ENCODE data around the gene NEK9. TPM values are rescaled to one million over a fixed set of nuclear protein-coding genes. Genes with fewer than 3 reads are reported as not detected.
"Not testable (repeated sequence)": the region's sequence is repeated elsewhere in the genome, so short reads cannot be mapped to it uniquely, and the experiment has no call there.

NEK9 gene
- total RNA-seq, 2 donors from 2014 or later = 49.5 to 57.3 TPM

GRCh38 chr14:75128596-75128990, 1.7 kb upstream of the NEK9 start:
- Histone ChIP-seq H3K9ac (ENCODE audit: low read depth in 2 of 2, low read length in 2 of 2) (peak overlapping the region in 1 of 2 donors; percentile 68), H3K9me3 (no peaks in the 10 kb centered on the region), H3K36me3 (no peaks in the 10 kb centered on the region), H3K4me1 (no peaks in the 10 kb centered on the region), H3K27ac (no peak overlapping the region), H3K4me3 (no peak overlapping the region), H3K27me3 (no peaks in the 10 kb centered on the region)
- DNase-seq = no peak
- intact Hi-C loops (cut with DNase I) = no loop called here
- no peak for TF ChIP-seq CTCF (IDR thresholded peaks at IDR 0.05)

- Histone ChIP-seq H3K27me3 (no peaks in the 10 kb centered on the region), H3K36me3 (no peaks in the 10 kb centered on the region), H3K4me1 (no peaks in the 10 kb centered on the region), H3K9ac (ENCODE audit: low read depth in 2 of 2, low read length in 2 of 2) (peak overlapping the region; percentile 68 to 99), H3K4me3 (peak overlapping the region; percentile 87), H3K27ac (peak overlapping the region; percentile 94), H3K9me3 (no peaks in the 10 kb centered on the region)
- intact Hi-C loops (cut with DNase I) = no loop called here
- TF ChIP-seq CTCF (IDR thresholded peaks at IDR 0.05) = no peak
- no peak for DNase-seq
Observed at GRCh38 chr14:75127903-75128595, 1.2 kb upstream of the NEK9 start.

GRCh38 chr14:75127474-75127820, 599 bp upstream of the NEK9 start:
- H3K4me3 ChIP-seq = peak overlapping the region; percentile 87
- DNase-seq = peak; percentile 61
- H3K27me3 ChIP-seq; H3K36me3 ChIP-seq; H3K4me1 ChIP-seq; intact Hi-C loops (cut with DNase I); H3K9me3 ChIP-seq: not testable (repeated sequence)
- H3K9ac ChIP-seq (ENCODE audit: low read depth in 2 of 2, low read length in 2 of 2) = peak overlapping the region; percentile 94 to 99
- peak overlapping the region; percentile 94 for H3K27ac ChIP-seq

GRCh38 chr14:75126121-75126544, 715 bp downstream of the NEK9 start:
- Histone ChIP-seq H3K4me3 (peak overlapping the region; percentile 87), H3K4me1 (no peaks in the 10 kb centered on the region), H3K9ac (ENCODE audit: low read depth in 2 of 2, low read length in 2 of 2) (peak overlapping the region; percentile 94 to 99), H3K36me3 (no peaks in the 10 kb centered on the region), H3K27me3 (no peaks in the 10 kb centered on the region), H3K27ac (peak overlapping the region; percentile 94), H3K9me3 (no peaks in the 10 kb centered on the region)
- intact Hi-C loops (cut with DNase I) = no loop called here
- DNase-seq = no peak
- TF ChIP-seq CTCF (IDR thresholded peaks at IDR 0.05) = no peak

GRCh38 chr14:75125617-75126016, 1.2 kb downstream of the NEK9 start:
- Histone ChIP-seq H3K9ac (ENCODE audit: low read depth in 2 of 2, low read length in 2 of 2) (peak overlapping the region in 1 of 2 donors; percentile 94), H3K4me1 (no peaks in the 10 kb centered on the region), H3K36me3 (no peaks in the 10 kb centered on the region), H3K4me3 (no peak overlapping the region), H3K9me3 (no peaks in the 10 kb centered on the region), H3K27me3 (no peaks in the 10 kb centered on the region), H3K27ac (no peak overlapping the region)
- intact Hi-C loops (cut with DNase I) = no loop called here
- DNase-seq = no peak
- TF ChIP-seq CTCF (IDR thresholded peaks at IDR 0.05) = no peak

- Histone ChIP-seq H3K9ac (ENCODE audit: low read depth in 2 of 2, low read length in 2 of 2) (no peak overlapping the region), H3K4me1 (no peaks in the 10 kb centered on the region), H3K27me3 (no peaks in the 10 kb centered on the region), H3K36me3 (peaks cover 4% of the 10 kb centered on the region), H3K4me3 (no peak overlapping the region), H3K9me3 (no peaks in the 10 kb centered on the region), H3K27ac (no peak overlapping the region)
- TF ChIP-seq CTCF (IDR thresholded peaks at IDR 0.05) = no peak
- intact Hi-C loops (cut with DNase I) = no loop called here
- DNase-seq = no peak
Observed at GRCh38 chr14:75123991-75124390, 2.9 kb downstream of the NEK9 start.
